WTC11 (cell line): ENCODE data around the gene DMAC1. TPM values are rescaled to one million over a fixed set of nuclear protein-coding genes. Genes with fewer than 3 reads are reported as not detected.

ENCODE experiments used
- ATAC-seq: fragments of 200-7000 bp; cut with Tn5 transposase; 2 replicates; pipeline ENCODE4 v1.10.0; 2021; ENCODE audit warnings: mild to moderate bottlenecking, moderate library complexity
- CTCF ChIA-PET: fragments of 300-600 bp; sonication (Branson Sonifier 250); formaldehyde crosslinking; loops from one replicate; lab custom pipeline; 2021; ENCODE audit warnings: antibody characterized with exemption; lab: Charles Lee
- POLR2A ChIA-PET: fragments of 350-600 bp; sonication (Branson Sonifier 250); formaldehyde crosslinking; loops from one replicate; lab custom pipeline; 2021; ENCODE audit warnings: antibody characterized with exemption; lab: Charles Lee
- DNase-seq: peaks from one replicate; pipeline ENCODE4 v3.0.0; 2021; ENCODE audit warnings: low spot score
- H3K27ac Mint-ChIP-seq: 2 replicates; pipeline ENCODE4 v1.8.0; 2021; ENCODE audit warnings: mixed read lengths
- H3K27me3 Mint-ChIP-seq: 2 replicates; pipeline ENCODE4 v1.8.0; 2021; ENCODE audit warnings: low read depth, mild to moderate bottlenecking, moderate library complexity, mixed read lengths
- H3K36me3 Mint-ChIP-seq: 2 replicates; pipeline ENCODE4 v1.8.0; 2021; ENCODE audit warnings: mixed read lengths
- H3K4me1 Mint-ChIP-seq: 2 replicates; pipeline ENCODE4 v1.8.0; 2022; ENCODE audit warnings: mixed read lengths
- H3K4me3 Mint-ChIP-seq: 2 replicates; pipeline ENCODE4 v1.8.0; 2021; ENCODE audit warnings: mild to moderate bottlenecking, moderate library complexity, mixed read lengths
- H3K9me3 Mint-ChIP-seq: 2 replicates; pipeline ENCODE4 v1.8.0; 2021; ENCODE audit warnings: mixed read lengths
- ATF6 ChIP-seq: sonication (generic); formaldehyde crosslinking; IDR thresholded peaks from 2 replicates; pipeline ENCODE4 v1.8.1; 2023; ENCODE audit warnings: mild to moderate bottlenecking, missing genetic modification reagents
- CREM ChIP-seq: sonication (generic); formaldehyde crosslinking; IDR thresholded peaks from 2 replicates; pipeline ENCODE4 v1.8.1; 2022; ENCODE audit warnings: mild to moderate bottlenecking, missing genetic modification reagents, moderate library complexity
- EMX1 ChIP-seq: fragments of 250-450 bp; sonication (Bioruptor Pico); IDR thresholded peaks from 2 replicates; pipeline ENCODE4 v1.8.0; 2021; ENCODE audit warnings: mild to moderate bottlenecking
- ETV6 ChIP-seq: sonication (generic); formaldehyde crosslinking; IDR thresholded peaks from 2 replicates; pipeline ENCODE4 v1.8.1; 2022; ENCODE audit warnings: mild to moderate bottlenecking, missing genetic modification reagents
- FOXJ3 ChIP-seq: sonication (generic); formaldehyde crosslinking; IDR thresholded peaks from 2 replicates; pipeline ENCODE4 v1.9.0; 2021; ENCODE audit warnings: missing genetic modification reagents, mild to moderate bottlenecking, borderline replicate concordance
- FOXP1 ChIP-seq: sonication (generic); formaldehyde crosslinking; IDR thresholded peaks from 2 replicates; pipeline ENCODE4 v1.8.0; 2022; ENCODE audit warnings: missing genetic modification reagents, mild to moderate bottlenecking, moderate library complexity, borderline replicate concordance
- GABPB1 ChIP-seq: sonication (generic); formaldehyde crosslinking; IDR thresholded peaks from 2 replicates; pipeline ENCODE4 v1.8.1; 2023; ENCODE audit warnings: mild to moderate bottlenecking, missing genetic modification reagents
- GRHL2 ChIP-seq: fragments of 250-450 bp; sonication (Bioruptor Pico); IDR thresholded peaks from 2 replicates; pipeline ENCODE4 v1.8.0; 2022; ENCODE audit warnings: mild to moderate bottlenecking, moderate library complexity; ENCODE audit not compliant: insufficient replicate concordance, severe bottlenecking
- GTF2I ChIP-seq: fragments of 250-450 bp; sonication (Bioruptor Pico); conservative IDR thresholded peaks from 2 replicates; pipeline ENCODE4 v1.4.0; 2021; ENCODE audit warnings: mild to moderate bottlenecking
- IRF2 ChIP-seq: sonication (generic); formaldehyde crosslinking; IDR thresholded peaks from 2 replicates; pipeline ENCODE4 v1.8.0; 2022; ENCODE audit warnings: low read depth, missing genetic modification reagents, borderline replicate concordance
- MYBL2 ChIP-seq: sonication (generic); formaldehyde crosslinking; IDR thresholded peaks from 2 replicates; pipeline ENCODE4 v1.8.1; 2023; ENCODE audit warnings: mild to moderate bottlenecking, moderate library complexity, missing genetic modification reagents
- NFATC4 ChIP-seq: fragments of 250-450 bp; sonication (Bioruptor Pico); IDR thresholded peaks from 2 replicates; pipeline ENCODE4 v1.9.0; 2021; ENCODE audit warnings: mild to moderate bottlenecking
- NR1H2 ChIP-seq: sonication (generic); formaldehyde crosslinking; IDR thresholded peaks from 2 replicates; pipeline ENCODE4 v1.9.0; 2021; ENCODE audit warnings: mild to moderate bottlenecking, moderate library complexity, missing genetic modification reagents
- NR3C1 ChIP-seq: sonication (generic); formaldehyde crosslinking; conservative IDR thresholded peaks from 2 replicates; pipeline ENCODE4 v1.8.1; 2023; ENCODE audit warnings: low read depth, mild to moderate bottlenecking, missing genetic modification reagents
- SMAD4 ChIP-seq: sonication (generic); formaldehyde crosslinking; IDR thresholded peaks from 2 replicates; pipeline ENCODE4 v1.8.0; 2022; ENCODE audit warnings: mild to moderate bottlenecking, missing genetic modification reagents
- SP1 ChIP-seq: sonication (generic); formaldehyde crosslinking; conservative IDR thresholded peaks from 2 replicates; pipeline ENCODE4 v1.8.1; 2022; ENCODE audit warnings: missing genetic modification reagents
- STAT6 ChIP-seq: sonication (generic); formaldehyde crosslinking; conservative IDR thresholded peaks from 2 replicates; pipeline ENCODE4 v1.8.1; 2023; ENCODE audit warnings: mild to moderate bottlenecking, low read depth, missing genetic modification reagents, moderate library complexity
- ZNF121 ChIP-seq: sonication (generic); formaldehyde crosslinking; IDR thresholded peaks from 2 replicates; pipeline ENCODE4 v1.8.0; 2023; ENCODE audit warnings: missing genetic modification reagents
- ZNF423 ChIP-seq: fragments of 250-450 bp; sonication (Bioruptor Pico); IDR thresholded peaks from 2 replicates; pipeline ENCODE4 v2.1.2; 2022; ENCODE audit warnings: mild to moderate bottlenecking, moderate library complexity
- total RNA-seq: library from RNA; stranded (reverse); gene quantifications from 3 replicates; pipeline ENCODE4 v1.2.3, GENCODE V29; 2021
- TF ChIP-seq, protein P1 (sequence below): sonication (generic); formaldehyde crosslinking; IDR thresholded peaks from 2 replicates; pipeline ENCODE4 v1.8.1; 2022; ENCODE audit warnings: low read depth, mild to moderate bottlenecking, moderate library complexity, missing genetic modification reagents, borderline replicate concordance
- TF ChIP-seq, protein P2 (sequence below): sonication (generic); formaldehyde crosslinking; IDR thresholded peaks from 2 replicates; pipeline ENCODE4 v1.8.1; 2022; ENCODE audit warnings: mild to moderate bottlenecking, missing genetic modification reagents, moderate library complexity, borderline replicate concordance

The DMAC1 gene
- total RNA-seq, 1 experiment from 2014 or later = 71.2 TPM

GRCh38 chr9:7784472-7784871 lies 15.1 kb downstream of the DMAC1 start:
- ChIA-PET POLR2A (no interaction called here), CTCF (no interaction called here)
- ATAC-seq (no peak), DNase-seq (no peak)
- Mint-ChIP-seq H3K36me3 (no peaks in the 10 kb centered on the region), H3K9me3 (no peaks in the 10 kb centered on the region), H3K27ac (no peak overlapping the region), H3K27me3 (no peaks in the 10 kb centered on the region), H3K4me1 (peaks cover 15% of the 10 kb centered on the region), H3K4me3 (no peak overlapping the region)
- TF ChIP-seq NR3C1 (CRISPR knock-in tag) (no peak), STAT6 (CRISPR knock-in tag) (no peak), ETV6 (CRISPR knock-in tag) (no peak), GABPB1 (no peak), ZNF121 (CRISPR knock-in tag) (no peak), NFATC4 (no peak), FOXJ3 (CRISPR knock-in tag) (no peak), ZNF423 (CRISPR knock-in tag) (no peak)
- TF ChIP-seq, protein P1, sequence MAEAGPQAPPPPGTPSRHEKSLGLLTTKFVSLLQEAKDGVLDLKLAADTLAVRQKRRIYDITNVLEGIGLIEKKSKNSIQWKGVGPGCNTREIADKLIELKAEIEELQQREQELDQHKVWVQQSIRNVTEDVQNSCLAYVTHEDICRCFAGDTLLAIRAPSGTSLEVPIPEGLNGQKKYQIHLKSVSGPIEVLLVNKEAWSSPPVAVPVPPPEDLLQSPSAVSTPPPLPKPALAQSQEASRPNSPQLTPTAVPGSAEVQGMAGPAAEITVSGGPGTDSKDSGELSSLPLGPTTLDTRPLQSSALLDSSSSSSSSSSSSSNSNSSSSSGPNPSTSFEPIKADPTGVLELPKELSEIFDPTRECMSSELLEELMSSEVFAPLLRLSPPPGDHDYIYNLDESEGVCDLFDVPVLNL (CRISPR knock-in tag) = no peak

GRCh38 chr9:7783635-7784063 lies 15.9 kb downstream of the DMAC1 start:
- ATAC-seq (no peak), DNase-seq (no peak)
- TF ChIP-seq SMAD4 = no peak
- no peak for TF ChIP-seq ATF6 (CRISPR knock-in tag)
- TF ChIP-seq MYBL2 (CRISPR knock-in tag) = no peak
- no peak for TF ChIP-seq GRHL2 (CRISPR knock-in tag)
- no peak for TF ChIP-seq NR1H2 (CRISPR knock-in tag)
- TF ChIP-seq, protein P1 (CRISPR knock-in tag) = no peak
- TF ChIP-seq GTF2I = no peak
- no peak for TF ChIP-seq IRF2 (CRISPR knock-in tag)
- no peak for TF ChIP-seq SP1 (CRISPR knock-in tag)
- TF ChIP-seq CREM (CRISPR knock-in tag) = no peak
- TF ChIP-seq, protein P2, sequence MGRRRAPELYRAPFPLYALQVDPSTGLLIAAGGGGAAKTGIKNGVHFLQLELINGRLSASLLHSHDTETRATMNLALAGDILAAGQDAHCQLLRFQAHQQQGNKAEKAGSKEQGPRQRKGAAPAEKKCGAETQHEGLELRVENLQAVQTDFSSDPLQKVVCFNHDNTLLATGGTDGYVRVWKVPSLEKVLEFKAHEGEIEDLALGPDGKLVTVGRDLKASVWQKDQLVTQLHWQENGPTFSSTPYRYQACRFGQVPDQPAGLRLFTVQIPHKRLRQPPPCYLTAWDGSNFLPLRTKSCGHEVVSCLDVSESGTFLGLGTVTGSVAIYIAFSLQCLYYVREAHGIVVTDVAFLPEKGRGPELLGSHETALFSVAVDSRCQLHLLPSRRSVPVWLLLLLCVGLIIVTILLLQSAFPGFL (CRISPR knock-in tag) = no peak
- no peak for TF ChIP-seq FOXJ3 (CRISPR knock-in tag)
- no peak for TF ChIP-seq FOXP1 (CRISPR knock-in tag)
- TF ChIP-seq EMX1 = no peak
- H3K36me3 Mint-ChIP-seq = no peaks in the 10 kb centered on the region
- H3K4me1 Mint-ChIP-seq = peaks cover 15% of the 10 kb centered on the region
- no peaks in the 10 kb centered on the region for H3K27me3 Mint-ChIP-seq
- ChIA-PET CTCF (no interaction called here), POLR2A (no interaction called here)
- no peaks in the 10 kb centered on the region for H3K9me3 Mint-ChIP-seq
- H3K27ac Mint-ChIP-seq = no peak overlapping the region
- H3K4me3 Mint-ChIP-seq = no peak overlapping the region
